HCT116 (cell line): ENCODE measurements around the gene FSTL4. TPM values are rescaled to one million over a fixed set of nuclear protein-coding genes. Genes with fewer than 3 reads are reported as not detected.

Source experiments
- ATAC-seq: fragments of 200-7000 bp; cut with Tn5 transposase; 2 replicates; pipeline ENCODE4 v1.9.1; 2020; ENCODE audit warnings: mild to moderate bottlenecking, moderate library complexity
- BruUV-seq: library from RNA; stranded (reverse); fragments of 400-500 nt; replicated peaks from 2 replicates; lab custom pipeline; 2021; lab: Mats Ljungman, UMichigan
- CTCF ChIA-PET: fragments of 300-600 bp; sonication (Branson Sonifier 250); formaldehyde crosslinking; loops from one replicate; lab custom pipeline; 2021; ENCODE audit warnings: antibody characterized with exemption; lab: Charles Lee
- POLR2A ChIA-PET: fragments of 300-600, 350-600 bp; sonication (Branson Sonifier 250); formaldehyde crosslinking; loops from one replicate; lab custom pipeline; 2021; ENCODE audit warnings: antibody characterized with exemption; lab: Charles Lee
- RAD21 ChIA-PET, 2 experiments: fragments of 300-600 bp; sonication (Branson Sonifier 250); formaldehyde crosslinking; loops; one replicate each; lab custom pipeline; 2023; ENCODE audit warnings: low total read pairs in 2 of 2; ENCODE audit not compliant: uncharacterized antibody in 2 of 2, unreplicated experiment in 2 of 2, low non-redundant PET in 1 of 2; lab: Charles Lee
- DNase-seq: peaks from one replicate; pipeline ENCODE4 v3.0.0-alpha.2; 2010; ENCODE audit warnings: low read depth, low spot score
- H2AFZ ChIP-seq: fragments of 200-600 bp; shearing (Covaris generic), sonication (generic); 2 replicates; pipeline ENCODE4 v1.6.1; 2017; ENCODE audit warnings: low read depth, mixed run types, mixed read lengths, antibody characterized with exemption, low read length; ENCODE audit not compliant: poor library complexity, severe bottlenecking
- H3K27ac ChIP-seq: 2 replicates; pipeline ENCODE4 v1.5.1; 2012; ENCODE audit warnings: low read depth, low read length
- H3K27me3 ChIP-seq: fragments of 200-600 bp; sonication (generic); 2 replicates; pipeline ENCODE4 v1.6.1; 2016; ENCODE audit warnings: mixed run types, low read length, mixed read lengths; ENCODE audit not compliant: insufficient read depth
- H3K36me3 ChIP-seq, 2 experiments: fragments of 200-500 bp in 1 of 2; fragments of 200-600 bp in 1 of 2; sonication (Bioruptor generic) in 1 of 2; sonication (generic) in 1 of 2; 2 replicates each; pipeline versions ENCODE4 v1.5.1 to v1.6.1; 2014 to 2016; ENCODE audit warnings: low read length in 2 of 2, inconsistent platforms in 1 of 2, mixed read lengths in 1 of 2, mixed run types in 1 of 2; ENCODE audit not compliant: insufficient read depth in 2 of 2, control insufficient read depth in 1 of 2
- H3K4me1 ChIP-seq, 2 experiments: fragments of 200-600 bp in 1 of 2; sonication (generic) in 1 of 2; 2 replicates each; pipeline versions ENCODE4 v1.5.1 to v1.6.1; 2012 to 2017; ENCODE audit warnings: low read length in 2 of 2, inconsistent platforms in 1 of 2, mild to moderate bottlenecking in 1 of 2, mixed read lengths in 1 of 2, mixed run types in 1 of 2, moderate library complexity in 1 of 2; ENCODE audit not compliant: insufficient read depth in 2 of 2, control insufficient read depth in 1 of 2
- H3K4me2 ChIP-seq: fragments of 200-600 bp; sonication (generic); 2 replicates; pipeline ENCODE4 v1.6.1; 2017; ENCODE audit warnings: mixed run types, low read length, mixed read lengths
- H3K4me3 ChIP-seq, 2 experiments: fragments of 200-600 bp in 1 of 2; sonication (generic) in 1 of 2; replicated peaks in 1 of 2; 2 replicates each; pipeline ENCODE4 v1.5.1; 2011 to 2016; ENCODE audit warnings: low read length in 2 of 2, control low read depth in 1 of 2, low read depth in 1 of 2, mild to moderate bottlenecking in 1 of 2, mixed read lengths in 1 of 2, mixed run types in 1 of 2
- H3K79me2 ChIP-seq: fragments of 200-600 bp; sonication (generic); 2 replicates; pipeline ENCODE4 v1.6.1; 2017; ENCODE audit warnings: mild to moderate bottlenecking, mixed run types, low read length, moderate library complexity, mixed read lengths; ENCODE audit not compliant: insufficient read depth
- H3K9ac ChIP-seq: fragments of 200-600 bp; sonication (generic); 2 replicates; pipeline ENCODE4 v1.6.1; 2016; ENCODE audit warnings: low read length, mixed read lengths
- H3K9me2 ChIP-seq: fragments of 200-600 bp; sonication (generic), shearing (Covaris generic); 2 replicates; pipeline ENCODE4 v1.6.1; 2017; ENCODE audit warnings: mixed run types, mild to moderate bottlenecking, moderate library complexity; ENCODE audit not compliant: insufficient read depth
- H3K9me3 ChIP-seq, 2 experiments: fragments of 200-500 bp in 1 of 2; fragments of 200-600 bp in 1 of 2; sonication (Bioruptor generic) in 1 of 2; sonication (generic) in 1 of 2; 2 replicates each; pipeline ENCODE4 v1.6.1; 2014 to 2017; ENCODE audit warnings: low read length in 2 of 2, mixed read lengths in 2 of 2, inconsistent platforms in 1 of 2, low read depth in 1 of 2, mild to moderate bottlenecking in 1 of 2, mixed run types in 1 of 2, moderate library complexity in 1 of 2; ENCODE audit not compliant: control insufficient read depth in 1 of 2, insufficient read depth in 1 of 2
- H4K20me1 ChIP-seq: fragments of 200-600 bp; sonication (generic), shearing (Covaris generic); 2 replicates; pipeline ENCODE4 v1.6.1; 2017; ENCODE audit warnings: mixed run types, mild to moderate bottlenecking, moderate library complexity; ENCODE audit not compliant: insufficient read depth
- CEBPB ChIP-seq: IDR thresholded peaks from 2 replicates; pipeline ENCODE4 v1.6.1; 2012; ENCODE audit warnings: low read depth
- EGR1 ChIP-seq: IDR thresholded peaks from 2 replicates; pipeline ENCODE4 v1.6.1; 2012; ENCODE audit warnings: low read depth
- ELF1 ChIP-seq: IDR thresholded peaks from 2 replicates; pipeline ENCODE4 v1.6.1; 2012; ENCODE audit warnings: low read depth, borderline replicate concordance
- EZH2 ChIP-seq: fragments of 200-600 bp; sonication (generic); IDR thresholded peaks from 2 replicates; pipeline ENCODE4 v1.6.1; 2017; ENCODE audit warnings: antibody characterized with exemption, mixed run types
- FOSL1 ChIP-seq: IDR thresholded peaks from 2 replicates; pipeline ENCODE4 v1.6.1; 2012; ENCODE audit warnings: low read depth
- JUND ChIP-seq: IDR thresholded peaks from 2 replicates; pipeline ENCODE4 v1.6.1; 2012
- POLR2AphosphoS5 ChIP-seq: IDR thresholded peaks from 2 replicates; pipeline ENCODE4 v1.6.1; 2011; ENCODE audit warnings: mild to moderate bottlenecking, low read depth, low read length, moderate library complexity
- RAD21 ChIP-seq: IDR thresholded peaks from 2 replicates; pipeline ENCODE4 v1.6.1; 2012; ENCODE audit warnings: low read depth, mild to moderate bottlenecking
- SIN3A ChIP-seq: IDR thresholded peaks from 2 replicates; pipeline ENCODE4 v1.6.1; 2012; ENCODE audit warnings: low read depth
- SP1 ChIP-seq: IDR thresholded peaks from 2 replicates; pipeline ENCODE4 v1.6.1; 2012; ENCODE audit warnings: low read depth
- SRF ChIP-seq: IDR thresholded peaks from 2 replicates; pipeline ENCODE4 v1.6.1; 2012; ENCODE audit warnings: low read depth
- TCF7L2 ChIP-seq: IDR thresholded peaks from 2 replicates; pipeline ENCODE4 v1.7.0; 2011; ENCODE audit warnings: borderline replicate concordance, inconsistent platforms; ENCODE audit not compliant: insufficient read depth, insufficient read length; ENCODE audit errors: extremely low read depth
- ZFX ChIP-seq: fragments of 450-650 bp; IDR thresholded peaks from 2 replicates; pipeline ENCODE4 v1.6.1; 2017
- ZNF274 ChIP-seq: fragments of 200-500 bp; sonication (Bioruptor generic); IDR thresholded peaks from 2 replicates; pipeline ENCODE4 v1.6.1; 2014; ENCODE audit warnings: mild to moderate bottlenecking, low read depth, low read length, inconsistent platforms
- intact Hi-C: fragments of 100-400 bp; cut with micrococcal nuclease; formaldehyde crosslinking; loops from 2 replicates; pipeline ENCODE4 v1.10.0; 2022
- total RNA-seq: library from RNA; stranded (reverse); gene quantifications from one replicate; pipeline ENCODE4 v1.2.1, GENCODE V29; 2021; ENCODE audit not compliant: unreplicated experiment
- TF ChIP-seq, protein P1 (sequence below), 3 experiments: fragments of 200-600 bp in 1 of 3; sonication (generic) in 1 of 3; IDR thresholded peaks in 2 of 3; conservative IDR thresholded peaks in 1 of 3; 2 replicates each; pipeline ENCODE4 v1.5.1; 2012 to 2017; ENCODE audit warnings: low read depth in 2 of 3, low read length in 2 of 3, antibody characterized with exemption in 1 of 3, borderline replicate concordance in 1 of 3, control low read depth in 1 of 3, mild to moderate bottlenecking in 1 of 3, mixed read lengths in 1 of 3, mixed run types in 1 of 3, moderate library complexity in 1 of 3; ENCODE audit not compliant: insufficient read depth in 1 of 3
- TF ChIP-seq, protein P2 (sequence below): IDR thresholded peaks from 2 replicates; pipeline ENCODE4 v1.6.1; 2012
- TF ChIP-seq, protein P3 (sequence below): IDR thresholded peaks from 2 replicates; pipeline ENCODE4 v1.6.1; 2012

The FSTL4 gene
- total RNA-seq, 1 experiment from 2014 or later = 0.37 TPM

GRCh38 chr5:133195250-133195649 lies 417.1 kb downstream of the FSTL4 start:
- CTCF ChIA-PET = no interaction called here
- H3K9ac ChIP-seq = no peak overlapping the region

DNA sequence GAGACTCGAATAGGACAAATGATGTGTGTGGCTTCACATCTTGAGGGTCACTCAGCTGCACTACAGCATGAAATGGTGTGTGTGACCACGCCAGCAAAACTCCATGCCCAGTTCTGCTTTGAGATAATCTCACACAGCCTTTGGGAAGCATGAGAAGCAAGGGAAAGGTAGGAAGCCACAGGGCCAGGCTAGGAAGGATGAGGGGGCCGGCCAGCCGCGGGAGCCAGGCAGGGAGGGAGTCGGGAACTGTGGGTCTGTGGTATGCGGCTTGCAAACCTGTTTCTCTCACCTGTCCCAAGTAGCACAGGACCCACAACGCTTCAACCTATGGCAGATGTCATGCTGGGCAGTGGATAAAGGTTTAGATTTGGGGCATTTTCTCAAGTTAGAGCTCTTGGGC lies 418.5 kb downstream of the FSTL4 start:
- POLR2A ChIA-PET = no interaction called here
- DNase-seq = no peak
- Histone ChIP-seq H3K9me3 (no peaks in the 10 kb centered on the region), H3K4me3 (no peak overlapping the region), H3K9ac (no peak overlapping the region), H3K4me2 (no peak overlapping the region), H3K4me1 (no peaks in the 10 kb centered on the region), H3K36me3 (no peaks in the 10 kb centered on the region), H3K9me2 (no peaks in the 10 kb centered on the region), H2AFZ (no peak overlapping the region), H3K27me3 (no peaks in the 10 kb centered on the region), H4K20me1 (no peaks in the 10 kb centered on the region), H3K79me2 (no peaks in the 10 kb centered on the region), H3K27ac (no peak overlapping the region)
- CTCF ChIA-PET = no interaction called here
- TF ChIP-seq EZH2 = no peak
- TF ChIP-seq, protein P1, sequence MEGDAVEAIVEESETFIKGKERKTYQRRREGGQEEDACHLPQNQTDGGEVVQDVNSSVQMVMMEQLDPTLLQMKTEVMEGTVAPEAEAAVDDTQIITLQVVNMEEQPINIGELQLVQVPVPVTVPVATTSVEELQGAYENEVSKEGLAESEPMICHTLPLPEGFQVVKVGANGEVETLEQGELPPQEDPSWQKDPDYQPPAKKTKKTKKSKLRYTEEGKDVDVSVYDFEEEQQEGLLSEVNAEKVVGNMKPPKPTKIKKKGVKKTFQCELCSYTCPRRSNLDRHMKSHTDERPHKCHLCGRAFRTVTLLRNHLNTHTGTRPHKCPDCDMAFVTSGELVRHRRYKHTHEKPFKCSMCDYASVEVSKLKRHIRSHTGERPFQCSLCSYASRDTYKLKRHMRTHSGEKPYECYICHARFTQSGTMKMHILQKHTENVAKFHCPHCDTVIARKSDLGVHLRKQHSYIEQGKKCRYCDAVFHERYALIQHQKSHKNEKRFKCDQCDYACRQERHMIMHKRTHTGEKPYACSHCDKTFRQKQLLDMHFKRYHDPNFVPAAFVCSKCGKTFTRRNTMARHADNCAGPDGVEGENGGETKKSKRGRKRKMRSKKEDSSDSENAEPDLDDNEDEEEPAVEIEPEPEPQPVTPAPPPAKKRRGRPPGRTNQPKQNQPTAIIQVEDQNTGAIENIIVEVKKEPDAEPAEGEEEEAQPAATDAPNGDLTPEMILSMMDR (IDR thresholded peaks at IDR 0.05 in 2 of 3, conservative IDR thresholded peaks at IDR 0.05 in 1 of 3; ENCODE audit: borderline replicate concordance in 1 of 3, insufficient read depth in 1 of 3, low read depth in 2 of 3, low read length in 2 of 3) = no peak
- no peak for TF ChIP-seq RAD21
- no peak for TF ChIP-seq ELF1
- TF ChIP-seq EGR1 = no peak
- no peak for TF ChIP-seq SRF
- TF ChIP-seq SP1 = no peak
- no peak for TF ChIP-seq ZFX
- TF ChIP-seq SIN3A = no peak
- TF ChIP-seq CEBPB = no peak
- no peak for TF ChIP-seq JUND
- no peak for TF ChIP-seq ZNF274
- TF ChIP-seq, protein P2, sequence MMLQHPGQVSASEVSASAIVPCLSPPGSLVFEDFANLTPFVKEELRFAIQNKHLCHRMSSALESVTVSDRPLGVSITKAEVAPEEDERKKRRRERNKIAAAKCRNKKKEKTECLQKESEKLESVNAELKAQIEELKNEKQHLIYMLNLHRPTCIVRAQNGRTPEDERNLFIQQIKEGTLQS = no peak
- TF ChIP-seq TCF7L2 = no peak
- no peak for TF ChIP-seq POLR2AphosphoS5
- TF ChIP-seq, protein P3, sequence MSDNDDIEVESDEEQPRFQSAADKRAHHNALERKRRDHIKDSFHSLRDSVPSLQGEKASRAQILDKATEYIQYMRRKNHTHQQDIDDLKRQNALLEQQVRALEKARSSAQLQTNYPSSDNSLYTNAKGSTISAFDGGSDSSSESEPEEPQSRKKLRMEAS = no peak
- RAD21 ChIA-PET = no interaction called here
- intact Hi-C loops = no loop called here
- no peak for ATAC-seq
- no TSS peak for BruUV-seq

More at GRCh38 chr5:133195250-133195649, 417.1 kb downstream of the FSTL4 start:
- H3K9me2 ChIP-seq = no peaks in the 10 kb centered on the region
- H3K9me3 ChIP-seq = no peaks in the 10 kb centered on the region
- BruUV-seq = no TSS peak
- no peak overlapping the region for H3K27ac ChIP-seq
- no peaks in the 10 kb centered on the region for H3K79me2 ChIP-seq
- no peak for TF ChIP-seq FOSL1
- TF ChIP-seq, protein P2 = no peak
- ChIA-PET RAD21 (no interaction called here), POLR2A (no interaction called here)
- H3K36me3 ChIP-seq = no peaks in the 10 kb centered on the region
- intact Hi-C loops = no loop called here
- no peaks in the 10 kb centered on the region for H3K4me1 ChIP-seq
- no peak overlapping the region for H3K4me3 ChIP-seq
- H2AFZ ChIP-seq = no peak overlapping the region
- no peak overlapping the region for H3K4me2 ChIP-seq
- ATAC-seq = no peak
- H4K20me1 ChIP-seq = no peaks in the 10 kb centered on the region
- DNase-seq = no peak
- H3K27me3 ChIP-seq = no peaks in the 10 kb centered on the region
